MM.1S (cell line): ENCODE data around the gene PSMD3.
"Not testable (repeated sequence)": the region's sequence is repeated elsewhere in the genome, so short reads cannot be mapped to it uniquely, and the experiment has no call there.

Source experiments
- DNase-seq: peaks from one replicate; pipeline ENCODE4 v3.0.0-alpha.2; 2015
- H2AFZ ChIP-seq: fragments of 300-600 bp; sonication (generic); 2 replicates; pipeline ENCODE4 v1.6.0; 2016; ENCODE audit warnings: antibody characterized with exemption, low read length
- H3F3A ChIP-seq: fragments of 300-600 bp; sonication (generic); 2 replicates; pipeline ENCODE4 v1.6.1; 2016; ENCODE audit warnings: mild to moderate bottlenecking, antibody characterized with exemption, low read length, moderate library complexity, mixed read lengths; ENCODE audit not compliant: insufficient read depth
- H3K27ac ChIP-seq: fragments of 300-600 bp; sonication (generic); 2 replicates; pipeline ENCODE4 v1.5.1; 2016; ENCODE audit warnings: mild to moderate bottlenecking, low read length
- H3K27me3 ChIP-seq: fragments of 300-600 bp; sonication (generic); replicated peaks from 2 replicates; pipeline ENCODE4 v1.6.0; 2016; ENCODE audit warnings: low read length; ENCODE audit not compliant: insufficient read depth
- H3K36me3 ChIP-seq: fragments of 300-600 bp; sonication (generic); replicated peaks from 2 replicates; pipeline ENCODE4 v1.6.1; 2016; ENCODE audit warnings: mild to moderate bottlenecking, low read length, mixed read lengths; ENCODE audit not compliant: insufficient read depth
- H3K4me1 ChIP-seq: fragments of 300-600 bp; sonication (generic); 2 replicates; pipeline ENCODE4 v1.6.1; 2016; ENCODE audit warnings: low read length, mixed read lengths
- H3K4me2 ChIP-seq: fragments of 300-600 bp; sonication (generic); 2 replicates; pipeline ENCODE4 v1.6.0; 2016; ENCODE audit warnings: low read depth, low read length
- H3K4me3 ChIP-seq: fragments of 300-600 bp; sonication (generic); 2 replicates; pipeline ENCODE4 v1.5.1; 2016; ENCODE audit warnings: low read length, mixed read lengths
- H3K79me2 ChIP-seq: fragments of 300-600 bp; sonication (generic); 2 replicates; pipeline ENCODE4 v1.6.1; 2016; ENCODE audit warnings: mixed run types, low read length, mixed read lengths
- H3K9ac ChIP-seq: fragments of 300-600 bp; sonication (generic); 2 replicates; pipeline ENCODE4 v1.6.1; 2016; ENCODE audit warnings: low read length, mixed read lengths
- H3K9me2 ChIP-seq: fragments of 300-600 bp; sonication (generic); replicated peaks from 2 replicates; pipeline ENCODE4 v1.6.1; 2016; ENCODE audit warnings: mild to moderate bottlenecking, low read length, mixed read lengths; ENCODE audit not compliant: insufficient read depth
- H3K9me3 ChIP-seq: fragments of 300-600 bp; sonication (generic); replicated peaks from 2 replicates; pipeline ENCODE4 v1.6.1; 2016; ENCODE audit warnings: mild to moderate bottlenecking, low read length, mixed read lengths; ENCODE audit not compliant: insufficient read depth
- H4K20me1 ChIP-seq: fragments of 300-600 bp; sonication (generic); 2 replicates; pipeline ENCODE4 v1.6.1; 2016; ENCODE audit warnings: mild to moderate bottlenecking, low read length, moderate library complexity, mixed read lengths; ENCODE audit not compliant: insufficient read depth
- CTCF ChIP-seq: fragments of 300-600 bp; sonication (generic); IDR thresholded peaks from 2 replicates; pipeline ENCODE4 v1.5.1; 2016; ENCODE audit warnings: antibody characterized with exemption, low read length, mixed read lengths
- EZH2 ChIP-seq: fragments of 300-600 bp; sonication (generic); optimal IDR thresholded peaks from 2 replicates; pipeline ENCODE3; 2017; ENCODE audit warnings: low read depth, mild to moderate bottlenecking, antibody characterized with exemption, low read length, mixed read lengths
- EZH2phosphoT487 ChIP-seq: fragments of 300-600 bp; sonication (generic); IDR thresholded peaks from 2 replicates; pipeline ENCODE4 v1.6.1; 2018; ENCODE audit warnings: antibody characterized with exemption, low read length

The PSMD3 gene

GRCh38 chr17:39999067-39999466, 18.5 kb downstream of the PSMD3 start:
- no peak overlapping the region for H3K9ac ChIP-seq
- H3K4me1 ChIP-seq = no peaks in the 10 kb centered on the region
- no peaks in the 10 kb centered on the region for H3K9me2 ChIP-seq
- no peak overlapping the region for H3K27ac ChIP-seq
- no peaks in the 10 kb centered on the region for H3K9me3 ChIP-seq
- H3K36me3 ChIP-seq = 0 out of 2 replicates have a peak, but pooled peaks cover 8% of the 10 kb centered on the region
- TF ChIP-seq CTCF (no peak), EZH2phosphoT487 (no peak), EZH2 (no peak)
- no peak overlapping the region for H3K4me3 ChIP-seq
- H2AFZ ChIP-seq = no peak overlapping the region
- DNase-seq = no peak
- no peaks in the 10 kb centered on the region for H4K20me1 ChIP-seq
- no peaks in the 10 kb centered on the region for H3K27me3 ChIP-seq
- no peak overlapping the region for H3K4me2 ChIP-seq
- peaks cover 5% of the 10 kb centered on the region; the same call in 1 of the 2 replicates for H3F3A ChIP-seq
- no peaks in the 10 kb centered on the region for H3K79me2 ChIP-seq

- Histone ChIP-seq H3K4me2 (no peak overlapping the region), H3K9me3 (no peaks in the 10 kb centered on the region), H3F3A (peaks cover 5% of the 10 kb centered on the region; the same call in 1 of the 2 replicates), H2AFZ (no peak overlapping the region), H3K9ac (no peak overlapping the region), H4K20me1 (no peaks in the 10 kb centered on the region), H3K27ac (no peak overlapping the region), H3K27me3 (no peaks in the 10 kb centered on the region), H3K36me3 (no peaks in the 10 kb centered on the region), H3K79me2 (no peaks in the 10 kb centered on the region), H3K4me3 (no peak overlapping the region), H3K4me1 (no peaks in the 10 kb centered on the region), H3K9me2 (no peaks in the 10 kb centered on the region)
- TF ChIP-seq CTCF = no peak
- no peak for TF ChIP-seq EZH2
- TF ChIP-seq EZH2phosphoT487 = no peak
- DNase-seq = no peak
Measured at GRCh38 chr17:40000161-40000560, 19.6 kb downstream of the PSMD3 start.

- H3K9me3 ChIP-seq, H3K36me3 ChIP-seq, H3K4me3 ChIP-seq, H3F3A ChIP-seq, DNase-seq, H4K20me1 ChIP-seq, H3K27me3 ChIP-seq, H3K4me2 ChIP-seq, H2AFZ ChIP-seq, H3K9me2 ChIP-seq, H3K4me1 ChIP-seq, H3K9ac ChIP-seq, H3K27ac ChIP-seq, H3K79me2 ChIP-seq: not testable (repeated sequence)
Measured at GRCh38 chr17:40001335-40001734, 20.7 kb downstream of the PSMD3 start.

GRCh38 chr17:40004072-40004471, 23.5 kb downstream of the PSMD3 start:
- H3K4me2 ChIP-seq = no peak overlapping the region
- H2AFZ ChIP-seq = no peak overlapping the region
- H3K4me1 ChIP-seq = no peaks in the 10 kb centered on the region
- no peak overlapping the region for H3K4me3 ChIP-seq
- H3K36me3 ChIP-seq = no peaks in the 10 kb centered on the region
- no peak overlapping the region for H3K9ac ChIP-seq
- no peak for TF ChIP-seq EZH2phosphoT487
- H3K9me2 ChIP-seq = no peaks in the 10 kb centered on the region
- no peaks in the 10 kb centered on the region for H4K20me1 ChIP-seq
- H3K27me3 ChIP-seq = no peaks in the 10 kb centered on the region
- H3K9me3 ChIP-seq = no peaks in the 10 kb centered on the region
- H3K79me2 ChIP-seq = no peaks in the 10 kb centered on the region
- H3K27ac ChIP-seq = no peak overlapping the region
- no peak for DNase-seq
- 0 out of 2 replicates have a peak, but pooled peaks cover 5% of the 10 kb centered on the region for H3F3A ChIP-seq
